Fibroblast of skin of left biceps (primary cell): ENCODE measurements around the gene EIF6.
"Not testable (repeated sequence)": the region's sequence is repeated elsewhere in the genome, so short reads cannot be mapped to it uniquely, and the experiment has no call there.

Source experiments
- DNase-seq, 2 experiments: peaks; one replicate each; pipeline ENCODE4 v3.0.0-alpha.2; 2013; ENCODE audit warnings: low read depth in 2 of 2

EIF6 gene

GRCh38 chr20:35277531-35278395 lies 6.8 kb downstream of the EIF6 start, which contains the start of gene MMP24OS:
MMP24OS (minus strand) TSS chr20:35278122; CDS start chr20:35277929, 193 bp downstream.
- peak; percentile 43 to 53 for DNase-seq

GRCh38 chr20:35277127-35277526 lies 7.4 kb downstream of the EIF6 start:
- DNase-seq: no peak

- DNase-seq: no peak
Measured at GRCh38 chr20:35276408-35276807, 8.2 kb downstream of the EIF6 start.

- DNase-seq: no peak
Measured at GRCh38 chr20:35275741-35276251, 8.8 kb downstream of the EIF6 start.

GRCh38 chr20:35274172-35275092 lies 10.1 kb downstream of the EIF6 start:
- DNase-seq: no peak

GRCh38 chr20:35273449-35274171 lies 11.0 kb downstream of the EIF6 start:
- DNase-seq: no peak

- no peak for DNase-seq
Measured at GRCh38 chr20:35271904-35272303, 12.7 kb downstream of the EIF6 start.

GRCh38 chr20:35271073-35271882 lies 13.3 kb downstream of the EIF6 start:
- DNase-seq: no peak

- no peak for DNase-seq
Measured at GRCh38 chr20:35270021-35270902, 14.3 kb downstream of the EIF6 start.

- DNase-seq: no peak
Measured at GRCh38 chr20:35269055-35269781, 15.4 kb downstream of the EIF6 start.

- DNase-seq: no peak
Measured at GRCh38 chr20:35267092-35267491, 17.5 kb downstream of the EIF6 start.

GRCh38 chr20:35264755-35265154 lies 19.8 kb downstream of the EIF6 start:
- DNase-seq: no peak

GRCh38 chr20:35263532-35264341 lies 20.8 kb downstream of the EIF6 start:
- DNase-seq: no peak

GRCh38 chr20:35262731-35263531 lies 21.6 kb downstream of the EIF6 start:
- peak in 1 of 2 experiments; percentile 19 for DNase-seq

- DNase-seq: not testable (repeated sequence)
Measured at GRCh38 chr20:35262321-35262720, 22.3 kb downstream of the EIF6 start.

GRCh38 chr20:35260426-35260825 lies 24.1 kb downstream of the EIF6 start:
- no peak for DNase-seq

GRCh38 chr20:35257175-35257909 lies 27.2 kb downstream of the EIF6 start:
- no peak for DNase-seq
